NCI-H1436 (cell line): ENCODE measurements around the gene FBXO4.
"Not testable (repeated sequence)": the region's sequence is repeated elsewhere in the genome, so short reads cannot be mapped to it uniquely, and the experiment has no call there.

ENCODE experiments used
- DNase-seq: peaks from one replicate; lab custom pipeline; 2025; lab: John Stamatoyannopoulos, UW

Gene FBXO4

DNA sequence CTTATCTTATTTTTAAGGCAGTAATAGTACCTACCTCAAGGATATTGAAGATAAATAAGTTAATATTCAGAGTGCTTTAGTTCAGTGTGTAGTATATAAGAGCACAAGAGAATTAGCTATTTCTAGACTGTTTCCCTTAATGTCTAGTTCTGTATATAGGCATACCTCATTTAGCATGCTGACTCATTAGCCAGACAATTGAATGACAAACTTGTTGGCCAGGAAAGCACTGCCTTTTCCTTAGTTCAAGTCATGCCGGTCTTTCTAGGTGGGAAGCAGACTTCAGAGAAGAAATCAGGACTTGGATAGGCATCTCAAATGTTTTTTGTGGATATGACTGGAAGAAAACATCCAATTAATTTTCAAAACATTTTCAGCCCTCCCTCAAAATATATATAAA is 3.2 kb upstream of the FBXO4 start:
- no peak for DNase-seq

DNA sequence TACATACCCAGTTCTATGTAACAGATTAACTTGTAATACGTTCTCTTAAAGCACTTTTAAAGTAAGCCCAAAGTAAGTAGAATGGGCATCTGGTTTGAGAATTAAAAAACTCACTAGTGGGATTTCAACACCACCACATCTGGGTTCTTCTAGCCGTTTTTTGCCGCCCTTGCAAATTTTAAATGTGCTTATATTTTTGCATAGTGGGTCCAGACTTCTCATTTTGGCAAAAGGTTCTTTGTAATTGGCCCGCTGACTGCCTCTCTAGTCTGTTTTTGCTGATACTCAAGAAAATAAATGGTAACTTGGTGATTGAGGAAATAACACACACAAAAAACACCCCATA is 582 bp upstream of the FBXO4 start:
- DNase-seq, result no peak

DNA sequence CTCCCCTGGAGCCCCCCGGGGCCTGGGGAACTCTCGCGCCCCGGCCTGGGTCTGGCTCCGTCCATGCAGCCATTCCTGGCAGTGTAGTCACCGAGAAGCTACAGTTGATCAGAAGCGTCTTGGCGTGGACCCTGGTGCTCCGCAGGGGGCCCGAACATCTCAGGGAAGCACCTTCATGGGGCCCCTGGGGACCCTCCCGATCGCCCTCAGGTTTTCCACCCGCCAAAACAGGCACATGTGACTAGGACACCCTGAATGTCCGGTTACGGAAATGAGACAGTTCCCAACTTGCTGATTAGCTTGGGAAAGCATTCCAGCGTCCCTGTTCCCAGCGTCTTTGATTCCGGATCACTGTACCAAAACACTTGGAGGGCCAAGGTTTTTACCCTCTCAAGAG is 472 bp downstream of the FBXO4 start:
- DNase-seq, result no peak

DNA sequence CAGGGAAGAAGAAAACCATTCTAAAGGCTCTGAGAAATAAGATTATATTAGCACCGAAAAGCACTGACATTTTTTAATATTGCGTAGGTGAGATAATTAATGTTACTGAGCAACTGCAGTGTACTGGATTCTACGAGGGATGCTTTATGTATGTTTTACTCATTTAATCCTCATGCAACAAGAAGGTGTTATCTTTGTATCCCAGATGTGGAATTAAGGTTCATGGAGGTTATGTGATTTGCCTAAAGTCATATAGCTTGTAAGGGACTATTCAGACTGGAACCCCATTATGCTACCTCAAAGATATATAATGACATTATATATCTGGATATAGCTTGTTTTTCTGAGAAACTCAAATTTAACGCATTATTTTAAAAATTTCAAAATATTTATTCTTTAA is 2.5 kb downstream of the FBXO4 start:
- DNase-seq, result no peak

DNA sequence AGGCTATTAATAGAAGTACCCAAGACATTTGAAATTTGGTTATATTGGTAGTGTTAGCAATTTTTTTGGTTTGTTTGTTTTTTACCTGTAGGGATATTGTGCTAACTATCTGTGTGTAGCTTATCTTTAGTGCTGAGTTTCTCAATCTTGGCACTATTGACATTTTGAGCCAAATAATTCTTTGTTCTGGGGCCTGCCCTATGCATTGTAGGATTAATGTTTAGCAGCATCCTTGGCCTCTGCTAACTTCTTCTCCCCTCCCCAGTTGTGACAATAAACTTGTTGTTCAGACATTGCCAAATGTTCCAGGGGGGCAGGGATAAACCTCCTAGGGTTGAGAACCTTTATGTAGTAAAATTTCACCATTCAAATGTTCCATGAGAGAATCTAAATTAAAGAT is 4.0 kb downstream of the FBXO4 start:
- no peak for DNase-seq

DNA sequence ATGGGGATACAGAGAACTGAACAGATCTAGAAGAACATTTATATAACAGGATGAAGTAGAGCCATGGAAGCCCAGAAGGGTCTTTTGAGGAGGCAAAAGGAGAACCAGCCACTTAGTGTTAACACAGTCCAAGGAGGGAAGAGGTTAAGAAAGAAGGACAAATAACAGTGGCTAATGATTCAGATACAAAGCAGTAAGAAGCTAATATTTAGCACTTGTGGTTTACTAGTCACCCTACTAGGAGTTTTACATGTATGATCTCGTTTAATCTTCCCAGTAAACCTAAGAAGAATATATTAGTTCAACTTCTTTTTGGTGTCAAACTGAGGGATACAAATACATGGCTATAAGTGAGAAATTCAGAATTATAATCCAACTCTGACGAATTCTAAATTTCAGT is 7.7 kb downstream of the FBXO4 start:
- no peak for DNase-seq

DNA sequence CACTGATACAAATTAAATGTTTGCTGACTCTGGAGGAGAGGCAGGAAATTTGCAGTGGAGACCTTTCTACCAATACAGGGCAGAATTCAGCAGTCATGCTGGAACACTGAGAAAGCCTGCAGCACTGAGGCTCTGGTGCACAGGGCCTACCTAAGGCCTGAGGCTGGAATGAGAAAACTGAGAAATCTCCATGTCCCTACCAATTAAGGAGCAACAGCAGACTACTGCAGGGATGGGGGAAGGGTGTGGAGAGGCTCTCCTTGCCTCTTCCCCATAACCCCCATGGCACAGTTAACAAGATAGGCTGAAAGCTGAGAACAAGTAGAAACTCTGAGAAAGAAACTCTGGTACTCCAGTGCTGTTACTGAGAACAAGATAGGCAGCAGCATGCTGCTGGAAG is 10.5 kb downstream of the FBXO4 start:
- no peak for DNase-seq

DNA sequence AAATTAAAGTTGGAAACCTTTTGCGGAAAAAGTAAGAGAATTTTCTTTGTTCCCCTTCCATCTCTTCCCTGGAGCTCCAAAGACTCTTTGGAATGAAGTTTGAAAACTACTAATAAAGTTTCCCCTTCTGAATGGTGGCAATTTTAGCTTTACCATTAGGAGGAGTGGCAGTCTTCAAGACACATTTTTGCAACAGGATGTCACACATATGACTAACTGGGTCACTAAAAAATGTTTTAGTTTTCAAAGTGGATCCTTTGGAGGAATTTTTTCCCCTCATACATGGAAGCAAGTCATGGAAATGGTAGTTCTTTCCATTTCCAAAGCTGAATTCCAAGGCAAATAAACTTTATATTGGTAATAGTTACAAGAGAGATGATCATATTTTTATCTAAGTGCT is 15.6 kb downstream of the FBXO4 start:
- no peak for DNase-seq

DNA sequence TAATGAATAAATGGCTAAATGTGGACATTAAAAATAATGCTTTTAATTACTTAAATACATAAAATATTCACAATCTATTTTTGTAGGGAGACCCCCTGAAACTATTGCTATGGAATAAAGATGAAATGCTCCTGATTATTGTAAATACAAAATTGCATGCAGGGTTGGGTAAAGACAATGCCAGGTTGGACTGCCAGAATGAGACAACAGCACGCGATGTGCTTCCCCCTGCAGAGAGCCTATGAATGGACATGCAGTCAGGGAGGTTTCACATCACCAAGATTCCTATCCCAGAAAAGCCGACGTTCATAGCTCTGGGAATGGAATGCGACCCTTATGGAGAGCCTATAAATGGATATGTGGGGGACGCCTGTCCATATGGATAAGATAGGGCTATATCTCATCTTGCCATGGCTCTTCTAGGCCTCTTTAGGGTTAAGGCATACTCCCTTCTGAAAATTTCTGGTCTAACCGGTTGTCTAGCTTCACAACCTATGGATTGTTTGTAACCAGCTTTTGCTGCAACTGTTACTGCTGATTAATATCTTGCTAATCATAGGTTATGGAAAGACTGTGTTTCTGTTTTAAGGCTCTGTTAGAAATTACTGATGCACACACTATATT is 20.4 kb downstream of the FBXO4 start:
- not testable (repeated sequence) for DNase-seq

DNA sequence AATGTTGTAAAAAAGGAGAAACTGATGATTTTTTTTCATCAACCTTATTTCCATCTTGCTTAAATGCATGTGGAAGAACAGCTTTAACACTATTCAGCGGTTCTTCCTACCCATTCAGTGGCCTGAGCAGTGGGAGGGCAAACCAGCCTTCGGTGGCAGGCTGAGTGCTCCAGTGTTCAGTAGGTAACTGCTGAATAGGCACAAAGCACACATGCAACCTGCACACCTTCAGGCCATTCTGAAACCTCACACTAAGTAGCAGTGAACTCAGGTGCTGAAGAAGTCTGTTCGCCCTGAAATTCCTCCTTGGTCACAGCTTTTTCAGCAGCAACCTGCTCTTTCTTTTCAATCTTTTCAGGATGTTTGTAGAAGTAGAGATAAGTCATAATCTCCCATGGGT is 26.1 kb downstream of the FBXO4 start:
- no peak for DNase-seq

DNA sequence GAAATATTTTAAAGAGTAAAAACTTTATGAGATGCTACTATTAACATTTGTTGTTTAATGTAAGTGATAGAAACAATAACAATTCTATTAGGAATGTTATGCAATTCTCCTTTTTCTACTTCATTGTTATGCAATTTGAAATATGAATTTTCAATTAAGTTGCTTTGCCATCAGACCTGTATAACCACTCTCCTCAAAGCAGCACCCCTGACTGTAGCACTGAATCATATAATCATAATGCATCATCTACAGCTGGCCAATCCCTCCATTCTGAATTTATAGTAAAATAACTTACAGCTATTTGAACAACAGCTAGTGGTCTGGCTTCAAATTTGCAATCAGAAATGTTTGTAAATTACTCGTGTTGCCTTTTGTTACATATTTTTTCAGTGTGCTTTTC is 29.2 kb downstream of the FBXO4 start:
- DNase-seq, result no peak

DNA sequence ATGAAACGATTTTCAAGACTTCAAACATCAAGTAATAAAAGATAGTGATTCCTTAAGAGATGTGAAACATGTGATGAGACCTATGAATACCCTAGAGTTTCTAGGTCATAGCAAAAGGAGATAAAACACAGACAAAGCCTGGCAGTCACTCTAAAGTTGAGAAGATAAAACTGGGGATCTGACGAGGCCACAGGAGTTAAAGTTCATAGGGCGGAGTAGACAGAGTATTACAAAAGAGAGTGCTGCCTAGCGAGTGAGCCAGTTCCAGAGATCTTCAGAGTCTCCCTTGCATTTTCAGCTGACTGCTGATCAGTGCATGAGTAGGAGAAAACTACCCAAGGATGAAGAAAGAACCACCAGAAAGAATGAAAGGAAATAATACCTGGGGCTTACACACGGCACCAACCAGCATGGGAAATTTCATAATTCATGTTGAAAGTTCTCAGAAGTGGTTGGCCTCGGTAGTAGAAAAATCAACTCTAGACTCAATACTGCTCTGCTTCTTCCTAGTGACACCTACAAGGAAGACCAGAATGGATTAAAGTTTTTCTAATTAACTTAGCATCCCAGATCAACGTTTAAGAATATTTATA is 30.4 kb downstream of the FBXO4 start:
- DNase-seq, result no peak

DNA sequence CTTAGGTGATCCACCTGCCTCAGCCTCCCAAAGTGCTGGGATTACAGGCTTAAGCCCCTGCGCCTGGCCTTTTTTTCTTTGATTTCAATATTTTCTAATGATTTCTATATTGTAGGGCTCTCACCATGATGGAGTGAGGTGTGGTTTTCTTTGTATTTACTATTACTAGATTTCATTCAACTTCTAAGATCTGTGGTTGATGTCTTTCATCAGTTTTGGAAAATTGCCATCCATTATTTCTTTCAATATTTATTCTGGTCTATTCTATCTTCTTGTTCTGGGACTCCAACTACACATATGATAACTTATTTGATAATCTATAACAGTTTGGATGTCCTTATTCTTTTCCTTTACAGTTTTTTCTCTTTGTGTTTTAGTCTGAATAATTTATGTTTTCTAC is 31.9 kb downstream of the FBXO4 start:
- no peak for DNase-seq

DNA sequence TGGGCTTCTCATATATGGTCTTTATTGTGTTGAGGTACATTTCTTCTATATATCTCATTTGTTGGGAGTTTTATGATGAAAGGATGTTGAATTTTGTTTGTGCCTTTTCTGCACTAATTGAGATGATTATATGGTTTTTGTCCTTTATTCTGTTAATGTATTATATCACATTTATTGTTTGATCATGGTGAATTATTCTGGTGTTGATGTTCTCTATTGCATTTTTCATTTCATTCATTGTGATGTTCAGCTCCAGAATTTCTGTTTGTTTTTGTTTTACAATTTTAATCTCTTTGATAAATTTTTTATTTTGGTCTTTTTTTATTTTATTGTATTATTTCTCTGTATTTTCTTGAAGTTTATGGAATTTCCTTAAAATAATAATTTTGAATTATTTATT is 35.4 kb downstream of the FBXO4 start:
- no peak for DNase-seq

DNA sequence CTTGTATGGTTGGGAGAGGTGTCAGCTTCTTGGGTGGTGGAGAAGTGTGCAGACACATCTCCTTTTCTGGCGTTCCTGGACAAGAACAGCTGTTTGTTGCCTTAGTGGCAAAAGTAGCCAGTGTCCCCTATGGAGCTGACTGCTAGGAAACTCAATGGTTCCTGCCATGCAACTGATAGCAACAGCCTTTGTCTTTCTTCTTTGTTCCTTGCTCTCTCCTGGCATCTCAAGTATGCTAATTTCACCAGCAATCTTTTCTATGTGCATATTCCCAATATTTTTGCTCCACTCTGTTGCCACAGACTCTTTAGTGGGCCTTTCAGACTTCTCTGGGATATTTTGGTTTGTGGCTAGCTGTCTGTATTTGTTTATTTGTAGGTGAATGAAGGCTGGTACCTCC is 36.7 kb downstream of the FBXO4 start:
- no peak for DNase-seq

DNA sequence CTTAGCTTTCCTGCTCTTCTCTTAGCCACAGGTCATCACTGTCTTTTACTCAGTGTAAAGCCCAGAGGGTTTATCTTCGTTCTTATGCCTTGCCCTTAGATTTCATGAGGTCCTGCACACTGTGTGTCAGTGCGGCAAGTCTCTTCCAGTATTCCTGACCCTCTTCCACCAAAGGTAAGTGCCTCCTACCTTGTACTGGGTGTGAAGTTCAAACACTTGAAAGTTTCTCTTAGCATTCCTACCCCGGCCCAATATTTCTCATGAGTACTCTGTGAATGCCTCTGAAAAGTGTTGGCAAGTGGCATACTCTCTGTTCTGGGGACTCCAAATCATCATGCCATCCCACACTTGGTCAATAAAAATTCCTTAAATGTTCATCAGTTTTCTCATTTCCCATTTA is 37.4 kb downstream of the FBXO4 start:
- DNase-seq, result no peak

DNA sequence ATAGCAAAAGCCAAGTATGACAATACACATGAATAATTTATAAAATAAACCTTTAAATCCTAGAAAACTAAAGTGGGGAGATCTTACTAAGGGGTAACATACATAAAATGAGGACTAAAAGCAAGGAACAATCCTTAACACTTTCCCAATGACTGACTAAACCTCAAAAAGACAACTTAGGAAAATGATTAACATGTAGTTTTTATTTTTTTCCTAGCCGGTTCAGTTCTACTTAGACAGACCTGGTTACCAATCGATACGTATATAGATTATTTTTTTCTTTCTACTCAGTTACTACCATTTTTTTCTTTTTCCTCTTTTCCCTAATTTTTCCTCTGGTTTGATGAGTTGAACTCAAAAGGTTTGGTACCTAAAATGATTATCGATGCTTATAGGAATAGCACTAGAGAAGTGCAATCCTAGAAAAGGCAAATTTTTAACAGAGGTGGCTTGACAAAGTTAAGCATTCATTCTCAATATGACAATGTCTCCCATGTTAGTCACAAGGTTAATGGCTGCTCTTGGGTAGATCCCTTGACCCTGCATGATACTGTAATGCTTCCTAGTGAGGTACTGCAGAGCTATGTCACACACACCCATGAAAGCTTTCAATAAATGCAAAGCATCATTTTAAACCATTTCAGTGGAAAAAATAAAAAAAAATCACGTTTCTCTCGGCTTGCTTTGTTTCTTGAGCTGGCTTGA is 41.5 kb downstream of the FBXO4 start:
- DNase-seq, result no peak

DNA sequence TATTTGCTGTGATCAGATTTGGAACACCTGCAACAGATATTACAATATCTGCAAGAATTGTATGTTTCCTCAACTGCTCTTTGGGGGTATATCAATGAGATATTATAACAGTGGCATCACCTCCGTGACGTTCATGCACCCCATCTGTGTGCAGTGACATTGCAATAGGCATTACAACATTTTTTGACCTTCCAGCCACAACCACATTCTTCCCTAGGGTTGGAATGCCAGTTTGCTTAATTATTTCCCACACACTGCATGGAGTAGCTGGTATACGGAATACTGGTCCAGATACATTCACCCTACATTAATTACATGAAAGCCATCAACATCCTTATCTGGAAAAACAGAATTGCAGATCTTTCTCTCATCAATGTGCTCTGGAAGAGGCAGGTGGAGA is 42.3 kb downstream of the FBXO4 start:
- DNase-seq, result no peak

DNA sequence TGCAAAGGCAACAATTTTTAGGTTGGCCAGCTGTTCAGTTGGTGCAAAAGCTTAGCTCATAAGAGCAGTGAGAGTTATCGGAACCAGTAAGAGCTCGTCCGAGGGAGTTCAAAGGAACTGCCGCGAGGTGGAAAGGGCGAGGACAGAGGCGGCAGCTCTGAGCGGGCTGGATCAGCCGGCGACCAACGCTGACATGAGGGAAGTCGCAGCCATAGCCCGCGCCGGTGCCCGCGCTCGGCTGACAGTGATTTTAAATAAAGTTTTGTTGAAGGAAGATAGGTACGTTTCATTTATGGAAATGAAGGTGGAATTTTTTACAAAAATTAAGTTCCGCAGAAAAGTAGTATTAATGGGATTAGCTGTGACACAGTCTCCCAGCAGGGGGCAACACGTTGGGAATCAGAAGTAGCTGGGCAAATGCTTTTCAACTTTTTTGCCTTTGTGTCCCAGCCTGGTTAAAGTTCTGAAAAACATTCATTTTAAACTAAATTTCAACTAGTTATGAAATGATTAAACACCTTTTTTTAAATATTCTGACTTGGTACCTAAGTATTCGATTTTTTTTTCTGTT is 43.2 kb downstream of the FBXO4 start:
- no peak for DNase-seq

DNA sequence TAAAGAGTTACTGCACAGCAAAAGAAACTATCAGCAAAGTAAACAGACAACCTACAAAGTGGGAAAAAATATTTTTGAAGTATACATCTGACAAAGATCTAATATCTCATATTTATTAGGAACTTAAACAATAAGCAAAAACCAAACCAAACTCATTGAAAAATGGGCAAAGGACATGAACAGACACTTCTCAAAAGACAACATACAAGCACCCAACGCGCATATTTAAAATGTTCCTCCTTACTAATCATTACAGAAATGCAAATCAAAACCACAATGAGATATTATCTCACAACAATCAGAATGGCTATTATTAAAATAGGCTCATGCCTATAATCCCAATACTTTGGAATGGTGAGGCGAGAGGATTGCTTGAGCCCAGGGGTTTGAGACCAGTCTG is 48.0 kb downstream of the FBXO4 start:
- no peak for DNase-seq

DNA sequence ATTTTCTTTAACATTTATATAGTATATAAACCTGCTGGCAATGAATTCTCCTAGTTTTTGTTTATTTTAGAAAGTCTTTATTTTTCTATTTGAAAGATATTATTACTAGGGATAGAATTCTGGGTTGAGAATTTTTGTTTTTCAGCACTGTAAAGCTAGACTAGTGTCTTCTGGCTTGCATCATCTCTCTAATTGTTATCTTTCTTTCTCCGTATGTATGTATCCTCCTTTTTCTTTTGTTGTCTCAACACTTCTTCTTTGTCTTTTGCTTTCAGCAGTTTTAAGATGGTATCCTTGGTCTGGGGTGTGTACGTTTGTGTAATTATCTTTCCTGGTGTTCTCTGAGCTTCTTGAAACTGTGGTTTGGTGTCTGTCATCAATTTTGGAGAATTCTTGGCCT is 48.8 kb downstream of the FBXO4 start:
- no peak for DNase-seq

DNA sequence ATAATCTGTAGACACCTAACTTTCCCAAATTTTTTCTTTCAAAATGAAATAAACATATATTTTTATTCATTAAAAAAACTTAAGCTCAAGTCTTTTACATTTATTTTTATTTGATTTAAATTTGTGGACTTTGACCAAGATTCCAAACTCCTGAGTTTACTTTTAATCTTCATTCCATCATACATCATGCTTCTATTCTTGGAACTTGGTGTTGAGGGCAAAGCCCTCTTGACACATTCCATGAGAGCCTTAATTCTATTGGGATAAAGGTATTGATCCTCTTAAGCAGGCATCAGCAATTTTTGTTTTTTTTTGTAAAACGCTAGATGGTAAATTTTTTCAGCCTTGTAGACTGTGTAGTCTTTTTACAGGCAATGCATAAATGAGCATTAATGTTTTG is 53.6 kb downstream of the FBXO4 start:
- DNase-seq, result no peak

DNA sequence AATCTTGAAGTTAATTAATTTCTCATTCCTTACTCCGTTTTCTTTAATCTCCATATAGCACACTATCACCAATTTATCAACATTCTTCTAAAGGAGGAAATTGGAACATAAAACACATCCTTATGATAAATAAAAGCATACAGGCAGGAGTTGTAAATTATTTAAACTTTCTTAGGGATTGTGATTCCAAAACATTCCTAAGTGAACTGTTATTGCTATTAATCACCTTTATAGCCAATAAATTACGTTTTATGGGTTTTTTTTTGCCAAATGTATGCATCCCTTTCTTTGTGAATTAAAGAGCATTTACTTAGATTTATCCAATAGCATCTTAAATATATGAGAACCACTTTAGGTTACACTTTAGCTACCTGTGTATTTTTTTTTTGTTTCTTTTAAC is 55.3 kb downstream of the FBXO4 start:
- DNase-seq, result no peak

DNA sequence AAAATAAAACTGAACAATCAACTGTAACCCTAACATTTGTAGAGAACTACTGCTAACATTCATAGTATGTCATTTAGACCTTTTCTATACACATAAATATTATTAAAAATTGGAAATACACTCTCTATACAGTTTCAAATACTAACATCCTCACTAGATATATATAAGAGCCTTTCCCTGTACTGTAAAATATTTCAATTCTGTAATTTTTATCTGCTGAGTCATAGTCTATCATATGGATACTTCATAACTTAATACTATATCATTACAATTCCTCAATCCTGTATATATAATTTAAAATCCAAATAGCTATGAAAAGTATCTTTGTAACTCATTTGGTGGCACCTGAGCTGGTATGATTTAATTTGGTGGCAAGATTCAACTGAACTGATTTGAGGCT is 55.8 kb downstream of the FBXO4 start:
- no peak for DNase-seq
